Daoy (cell line): ENCODE measurements around the gene PBRM1. TPM values are rescaled to one million over a fixed set of nuclear protein-coding genes. Genes with fewer than 3 reads are reported as not detected.
"Not testable (repeated sequence)": the region's sequence is repeated elsewhere in the genome, so short reads cannot be mapped to it uniquely, and the experiment has no call there.

Experiments
- DNase-seq: peaks from one replicate; pipeline ENCODE4 v3.0.0-alpha.2; 2015; ENCODE audit warnings: low read depth
- total RNA-seq: library from RNA; depleted of rRNA; stranded (reverse); fragments of >200 nt; shearing (Covaris generic); gene quantifications from 2 replicates; pipeline ENCODE4 v1.2.3, GENCODE V29; 2014

The PBRM1 gene
- total RNA-seq, 1 experiment from 2014 or later = 36.7 TPM

GRCh38 chr3:52704611-52705437 is 19.1 kb upstream of the PBRM1 start:
- peak; percentile 17 for DNase-seq

DNA sequence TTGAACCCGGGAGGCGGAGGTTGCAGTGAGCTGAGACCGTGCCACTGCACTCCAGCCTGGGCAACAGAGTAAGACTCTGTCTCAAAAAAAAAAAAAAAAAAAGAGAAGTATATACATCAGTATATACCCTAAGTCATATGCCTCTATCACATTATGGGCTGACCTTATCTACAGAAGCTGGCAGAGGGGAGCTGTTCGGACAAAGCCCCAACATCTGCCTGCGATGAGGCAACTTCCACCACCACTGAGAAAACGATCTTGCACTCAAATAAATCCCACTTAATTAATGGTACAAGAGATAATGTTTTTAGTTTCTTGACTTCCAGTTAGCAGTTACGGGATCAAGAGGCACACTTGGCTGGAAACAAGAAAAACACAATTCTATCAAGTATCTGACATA is 17.6 kb upstream of the PBRM1 start:
- DNase-seq = no peak

DNA sequence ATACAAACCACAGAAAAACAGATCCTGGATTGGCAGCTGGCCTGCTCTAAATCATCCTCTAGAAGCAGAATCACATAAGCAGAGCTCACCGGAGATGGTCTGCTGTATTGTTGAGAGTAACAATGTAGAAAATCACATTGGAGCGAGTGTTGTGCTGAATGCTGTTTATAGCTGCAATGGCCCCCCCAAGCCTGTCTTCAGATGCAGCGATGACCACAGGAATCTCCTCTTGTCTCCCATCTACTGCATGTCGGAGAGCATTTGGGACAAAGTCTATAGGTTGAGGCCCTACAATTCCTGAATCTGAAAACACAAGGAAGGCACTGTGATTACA is 11.9 kb upstream of the PBRM1 start:
- DNase-seq = no peak

DNA sequence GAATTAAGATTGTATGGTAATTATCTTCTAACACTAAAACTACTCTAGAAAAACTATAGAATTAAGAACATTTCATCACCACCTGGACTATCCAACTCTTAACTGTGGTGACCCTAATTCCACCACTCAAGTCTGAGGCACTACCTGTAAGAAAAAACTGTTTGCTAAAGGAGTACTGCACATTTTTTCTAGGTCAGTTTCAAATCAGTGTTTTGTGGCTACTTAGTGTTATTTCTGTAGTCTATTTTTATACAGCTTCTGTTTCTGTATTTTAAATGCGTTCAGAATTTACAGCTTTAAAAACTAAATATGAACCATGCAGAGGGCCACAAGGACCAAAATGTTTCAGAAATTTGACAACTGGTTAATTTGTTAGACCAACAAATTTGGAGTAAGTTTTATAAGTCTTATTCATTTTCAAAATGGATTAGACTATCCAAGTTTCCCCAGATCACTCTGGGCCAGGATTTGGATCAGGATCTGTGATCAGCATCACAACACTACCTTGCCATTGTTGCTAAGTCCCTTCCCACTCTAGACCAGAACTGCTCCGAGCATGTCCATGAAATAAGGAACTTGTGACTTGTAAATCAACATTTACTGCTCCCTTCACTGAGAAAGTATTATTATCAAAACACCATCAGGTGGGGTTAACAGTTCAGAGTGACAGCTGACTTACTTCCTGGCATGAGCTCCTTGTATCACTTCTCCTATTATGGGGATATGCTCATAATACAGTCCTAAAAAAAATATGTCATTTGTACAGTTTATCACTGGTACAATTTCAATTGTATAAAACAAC is 11.3 kb upstream of the PBRM1 start:
- DNase-seq = no peak

GRCh38 chr3:52695798-52696671 is 10.3 kb upstream of the PBRM1 start:
- DNase-seq = no peak

DNA sequence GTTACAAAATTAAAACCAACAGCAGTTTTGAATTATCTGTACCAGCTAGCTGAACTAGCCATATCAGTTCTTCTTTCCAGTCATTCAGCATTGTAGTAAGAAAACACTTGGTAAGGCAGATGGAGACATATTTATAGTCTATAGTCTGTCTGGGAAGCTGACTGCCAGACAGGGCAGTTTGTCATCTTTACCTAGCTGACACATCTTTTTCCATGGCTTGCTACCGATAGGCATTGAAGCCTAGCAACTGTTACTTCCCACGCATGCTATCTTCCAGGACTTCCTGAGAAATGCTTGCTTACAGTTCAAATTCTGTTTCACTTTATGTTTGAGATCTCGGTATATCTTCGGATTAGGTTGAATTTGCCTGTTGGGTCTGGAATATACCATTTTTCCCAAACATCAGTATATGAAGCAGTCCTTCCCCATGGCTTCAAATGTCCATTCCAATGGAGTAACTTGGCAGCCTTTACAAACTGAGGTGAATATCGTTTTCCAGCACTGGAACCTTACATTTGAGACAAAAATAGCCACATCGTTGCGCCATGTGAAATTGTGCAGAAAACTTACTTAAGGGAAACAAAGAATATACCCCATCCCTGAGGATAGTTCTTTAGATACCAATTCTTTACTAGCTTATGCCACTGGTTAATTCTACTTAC is 8.9 kb upstream of the PBRM1 start:
- DNase-seq = no peak

GRCh38 chr3:52693071-52693470 is 7.4 kb upstream of the PBRM1 start:
- DNase-seq = no peak

DNA sequence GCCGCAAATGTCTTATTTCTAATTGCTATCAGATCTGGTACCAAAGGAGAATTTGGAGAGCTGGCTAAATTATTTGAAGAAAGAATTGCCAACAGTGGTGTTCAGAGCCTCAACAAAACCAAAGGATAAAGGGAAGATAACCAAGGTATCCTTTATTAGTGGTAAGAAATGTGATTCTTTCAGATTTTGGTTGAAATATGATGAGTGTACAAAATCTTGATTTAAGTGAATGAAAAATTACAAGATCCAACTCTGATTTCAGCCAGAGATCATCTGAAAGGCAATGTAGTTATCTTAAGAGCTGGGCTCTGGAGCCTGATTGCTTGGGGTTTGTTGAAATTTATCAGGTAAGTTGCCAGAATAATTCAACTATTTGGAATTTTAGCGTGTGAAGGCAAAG is 4.8 kb upstream of the PBRM1 start:
- DNase-seq = no peak

GRCh38 chr3:52689151-52689550 is 3.4 kb upstream of the PBRM1 start:
- DNase-seq = no peak

DNA sequence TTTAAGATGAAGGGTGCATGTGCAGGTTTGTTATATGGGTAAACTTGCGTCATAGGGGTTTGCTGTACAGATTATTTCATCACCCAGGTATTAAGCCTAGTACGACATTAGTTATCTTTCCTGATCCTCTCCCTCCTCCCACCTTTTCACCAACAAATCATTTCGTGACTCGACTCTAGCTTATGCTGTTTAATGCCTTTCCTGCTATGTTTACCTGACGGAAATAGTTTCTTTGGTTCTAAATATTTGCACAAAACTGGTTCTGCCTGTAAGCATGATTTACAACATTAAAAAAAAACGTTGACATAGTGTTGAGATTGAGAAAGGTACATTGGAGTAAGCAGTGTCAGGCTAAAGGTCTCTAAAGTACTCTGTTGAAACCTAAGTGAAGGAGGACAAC is 2.6 kb upstream of the PBRM1 start:
- DNase-seq = no peak

DNA sequence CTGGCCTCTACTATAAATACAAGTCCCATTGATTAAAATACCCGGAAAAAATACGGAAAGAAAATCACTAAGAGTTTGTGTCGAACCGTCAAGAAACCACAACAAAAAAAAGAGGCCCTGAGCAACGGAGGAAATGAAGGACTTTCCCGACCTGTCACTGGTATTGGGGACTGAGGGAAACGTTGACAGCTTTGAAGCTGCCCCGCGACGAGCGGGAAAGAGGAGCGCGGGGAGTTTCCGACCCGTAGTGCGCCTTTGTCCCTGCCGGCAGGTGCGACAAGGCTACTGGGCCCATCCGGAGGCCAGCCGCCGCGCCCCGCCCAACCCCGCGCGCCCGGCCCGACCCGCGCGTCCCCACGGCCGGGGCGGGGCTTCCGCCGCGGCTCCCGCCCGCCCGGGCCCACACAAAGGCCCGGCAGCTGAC is 416 bp downstream of the PBRM1 start:
- peak; percentile 83 for DNase-seq

DNA sequence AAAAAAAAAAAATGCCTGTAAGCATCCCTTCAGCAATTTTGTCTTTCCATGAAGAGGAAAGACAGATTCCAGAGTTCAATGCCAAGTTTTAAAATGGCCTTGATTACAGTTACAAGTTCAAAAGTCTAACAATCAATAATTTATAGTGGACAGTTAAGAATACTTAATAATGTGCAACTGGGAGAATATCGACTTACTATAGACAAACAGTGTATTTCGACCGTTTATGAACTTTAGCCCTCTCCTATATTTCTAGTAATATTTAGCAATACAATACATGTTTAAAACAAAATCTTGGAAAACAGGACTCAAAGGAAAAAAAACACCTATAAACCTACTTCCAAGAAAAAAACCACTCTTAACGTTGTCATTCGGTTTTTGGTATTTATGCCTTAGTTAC is 1.5 kb downstream of the PBRM1 start:
- no peak for DNase-seq

DNA sequence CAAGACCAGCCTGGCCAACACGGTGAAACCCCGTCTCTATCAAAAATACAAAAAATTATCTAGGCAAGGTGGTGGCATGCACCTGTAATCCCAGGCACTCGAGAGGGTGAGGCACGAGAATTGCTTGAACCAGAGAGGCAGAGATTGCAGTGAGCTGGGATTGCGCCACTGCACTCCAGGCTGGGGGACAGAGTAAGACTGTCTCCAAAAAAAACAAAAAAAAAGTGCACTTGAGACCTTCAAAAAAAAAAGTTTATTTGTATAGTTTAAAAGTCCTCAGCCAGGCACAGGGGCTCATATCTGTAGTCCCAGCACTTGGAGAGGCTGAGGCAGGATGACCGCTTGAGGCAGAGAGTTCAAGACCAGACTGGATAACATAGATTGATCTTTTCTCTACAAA is 2.1 kb downstream of the PBRM1 start:
- DNase-seq = no peak

- peak; percentile 71 for DNase-seq
Observed at GRCh38 chr3:52682016-52682415, 3.7 kb downstream of the PBRM1 start.

DNA sequence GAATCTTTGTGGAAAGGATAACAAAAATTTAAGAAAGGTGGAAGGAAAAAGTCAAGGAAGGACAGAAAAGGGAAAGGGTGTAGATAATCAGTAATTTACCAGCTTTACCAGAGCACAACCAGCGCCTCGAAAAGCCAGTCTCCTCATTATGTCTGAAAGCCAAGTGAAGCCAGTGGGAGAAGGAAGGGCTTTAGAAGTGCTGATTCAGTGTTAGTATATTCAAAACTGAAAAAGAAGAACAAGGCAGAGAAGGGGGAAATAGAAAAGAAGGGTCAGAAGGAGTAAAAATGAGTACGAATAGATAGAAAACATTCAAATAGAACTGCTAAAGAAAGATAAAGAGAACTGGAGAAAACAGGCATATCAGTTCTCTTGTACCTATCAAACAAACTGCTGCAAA is 4.1 kb downstream of the PBRM1 start:
- DNase-seq = no peak

- DNase-seq = no peak
Observed at GRCh38 chr3:52679811-52680210, 5.9 kb downstream of the PBRM1 start.

DNA sequence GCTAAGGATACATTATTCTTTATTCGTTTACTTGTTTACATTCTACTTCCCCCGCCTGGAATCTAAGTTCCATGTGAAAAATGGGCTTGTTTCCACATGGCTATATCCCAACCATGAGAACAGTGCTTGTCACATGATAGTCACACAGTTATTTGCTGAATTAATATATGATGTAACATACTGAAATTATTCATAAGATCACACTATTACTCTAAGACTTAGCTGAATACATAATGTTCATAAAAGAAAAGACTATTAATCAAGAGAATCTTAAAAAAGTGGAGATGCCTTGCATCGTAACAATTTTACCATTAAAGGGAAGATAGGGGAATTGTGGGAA is 6.5 kb downstream of the PBRM1 start:
- DNase-seq = no peak

- no peak for DNase-seq
Observed at GRCh38 chr3:52678265-52679198, 7.2 kb downstream of the PBRM1 start.

GRCh38 chr3:52676201-52676600 is 9.5 kb downstream of the PBRM1 start:
- DNase-seq = not testable (repeated sequence)

DNA sequence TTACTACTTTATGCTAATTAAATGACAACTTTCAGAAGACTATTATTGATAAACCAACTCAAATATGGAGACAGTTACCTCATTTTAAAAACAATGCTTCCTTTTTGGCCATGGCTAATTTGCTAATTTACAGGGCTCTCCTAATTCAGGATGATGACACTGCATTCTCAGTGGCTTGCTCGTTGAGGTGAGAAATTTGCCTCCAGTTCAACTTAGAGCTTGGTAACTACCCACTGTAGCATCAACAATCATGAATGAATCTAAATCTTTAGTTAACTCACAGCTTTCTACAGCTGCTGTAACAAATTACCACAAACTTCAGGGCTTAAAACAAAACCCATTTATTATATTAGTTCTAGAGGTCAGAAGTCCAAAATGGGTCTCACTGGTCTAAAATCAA is 14.0 kb downstream of the PBRM1 start:
- no peak for DNase-seq
